Ishikawa (cell line): ENCODE results near the gene VPS45.

Experiments
- CEBPB ChIP-seq: IDR thresholded peaks from 2 replicates; pipeline ENCODE4 v1.6.1; 2012
- CREB1 ChIP-seq: IDR thresholded peaks from 2 replicates; pipeline ENCODE4 v1.6.1; 2012; ENCODE audit warnings: low read depth
- EGR1 ChIP-seq: IDR thresholded peaks from 2 replicates; pipeline ENCODE4 v1.6.1; 2012
- EP300 ChIP-seq: IDR thresholded peaks from 2 replicates; pipeline ENCODE4 v1.6.1; 2012; ENCODE audit warnings: borderline replicate concordance
- FOXM1 ChIP-seq: IDR thresholded peaks from 2 replicates; pipeline ENCODE4 v1.6.1; 2012; ENCODE audit warnings: low read depth, borderline replicate concordance
- MAX ChIP-seq: IDR thresholded peaks from 2 replicates; pipeline ENCODE4 v1.6.1; 2012
- NFIC ChIP-seq: IDR thresholded peaks from 2 replicates; pipeline ENCODE4 v1.6.1; 2012
- RAD21 ChIP-seq: IDR thresholded peaks from 2 replicates; pipeline ENCODE4 v1.6.1; 2012; ENCODE audit warnings: low read depth
- REST ChIP-seq: IDR thresholded peaks from 2 replicates; pipeline ENCODE4 v1.6.1; 2012; ENCODE audit warnings: low read depth, mild to moderate bottlenecking
- TAF1 ChIP-seq: IDR thresholded peaks from 2 replicates; pipeline ENCODE4 v1.6.1; 2012; ENCODE audit warnings: low read depth, mild to moderate bottlenecking
- TCF12 ChIP-seq: IDR thresholded peaks from 2 replicates; pipeline ENCODE4 v1.6.1; 2012; ENCODE audit warnings: low read depth
- TEAD4 ChIP-seq: IDR thresholded peaks from 2 replicates; pipeline ENCODE4 v1.6.1; 2012
- USF1 ChIP-seq: IDR thresholded peaks from 2 replicates; pipeline ENCODE4 v1.6.1; 2012
- YY1 ChIP-seq: IDR thresholded peaks from 2 replicates; pipeline ENCODE4 v1.6.1; 2012; ENCODE audit warnings: low read depth
- ZBTB7A ChIP-seq: IDR thresholded peaks from 2 replicates; pipeline ENCODE4 v1.6.1; 2012; ENCODE audit warnings: low read depth

The VPS45 gene

GRCh38 chr1:150156868-150157603 is 89.5 kb downstream of the VPS45 start:
- TF ChIP-seq RAD21 (no peak), FOXM1 (no peak), MAX (no peak), EGR1 (no peak), CEBPB (no peak), YY1 (no peak), ZBTB7A (no peak), TCF12 (no peak), CREB1 (no peak), TEAD4 (no peak), TAF1 (no peak), USF1 (no peak), REST (no peak)

GRCh38 chr1:150159550-150159949 is 92.0 kb downstream of the VPS45 start:
- no peak for TF ChIP-seq EGR1
- no peak for TF ChIP-seq EP300
- no peak for TF ChIP-seq FOXM1
- no peak for TF ChIP-seq TCF12
- TF ChIP-seq REST = no peak
- no peak for TF ChIP-seq USF1
- no peak for TF ChIP-seq NFIC
- TF ChIP-seq CEBPB = no peak
- TF ChIP-seq YY1 = no peak
- no peak for TF ChIP-seq RAD21
- no peak for TF ChIP-seq MAX
- no peak for TF ChIP-seq CREB1
- no peak for TF ChIP-seq TAF1
- no peak for TF ChIP-seq ZBTB7A
- no peak for TF ChIP-seq TEAD4

GRCh38 chr1:150160964-150161621 is 93.5 kb downstream of the VPS45 start:
- TF ChIP-seq NFIC = no peak
- TF ChIP-seq REST = no peak
- no peak for TF ChIP-seq TCF12
- no peak for TF ChIP-seq MAX
- TF ChIP-seq EGR1 = no peak
- no peak for TF ChIP-seq YY1
- no peak for TF ChIP-seq TEAD4
- TF ChIP-seq RAD21 = no peak
- no peak for TF ChIP-seq EP300
- TF ChIP-seq USF1 = no peak
